Stimulated activated CD8-positive, alpha-beta memory T cell treated with anti-CD3 and anti-CD28 coated beads, Interleukin-7, amount 100 ng/mL, for 24 hours (primary cell): ENCODE data around the gene MX2.
"Not testable (repeated sequence)": the region's sequence is repeated elsewhere in the genome, so short reads cannot be mapped to it uniquely, and the experiment has no call there.

Source experiments
- DNase-seq: peaks from one replicate; pipeline ENCODE4 v3.0.0-alpha.2; 2020; ENCODE audit warnings: low read depth

MX2 gene

DNA sequence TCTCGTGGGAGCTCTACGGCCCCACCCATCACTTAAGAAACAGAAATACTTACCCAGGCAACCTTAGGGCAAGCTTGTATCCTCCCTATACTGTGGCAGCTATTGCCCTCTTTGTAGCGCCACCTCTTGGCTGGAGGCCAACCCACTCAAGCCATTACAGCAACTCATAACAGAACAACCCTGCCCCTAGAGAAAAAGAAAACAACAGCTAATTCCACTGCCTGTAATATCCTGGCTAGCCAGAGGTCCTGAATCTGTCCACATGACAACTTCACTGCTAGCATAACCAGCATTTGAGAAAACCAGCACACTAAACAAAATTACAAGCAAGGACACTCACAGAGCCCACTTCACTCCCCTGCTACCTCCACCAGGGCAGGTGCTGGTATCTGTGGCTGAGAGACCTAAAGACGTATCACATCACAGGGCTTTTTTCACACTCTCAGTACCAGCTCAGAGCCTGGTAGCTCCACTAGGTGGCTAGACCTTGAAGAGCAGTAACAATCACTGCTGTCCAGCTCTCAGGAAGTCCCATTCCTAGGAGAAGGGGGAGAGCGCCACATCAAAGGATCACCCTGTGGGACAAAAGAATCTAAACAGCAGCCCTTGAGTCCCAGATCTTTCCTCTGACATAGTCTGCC lies 49.7 kb downstream of the MX2 start:
- DNase-seq: no peak

DNA sequence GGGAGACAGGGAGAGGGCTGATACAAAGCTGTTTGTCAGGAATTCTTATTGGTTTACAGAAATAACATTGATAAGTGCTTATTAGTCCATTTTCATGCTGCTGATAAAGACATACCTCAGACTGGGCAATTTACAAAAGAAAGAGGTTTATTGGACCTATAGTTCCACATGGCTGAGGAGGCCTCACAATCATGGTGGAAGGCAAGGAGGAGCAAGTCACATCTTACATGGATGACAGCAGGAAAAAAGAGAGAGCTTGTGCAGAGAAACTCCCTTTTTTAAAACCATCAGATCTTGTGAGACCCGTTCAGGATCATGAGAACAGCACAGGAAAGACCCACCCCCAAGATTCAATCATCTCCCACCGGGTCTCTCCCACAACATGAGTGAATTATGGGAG lies 55.7 kb downstream of the MX2 start:
- not testable (repeated sequence) for DNase-seq

DNA sequence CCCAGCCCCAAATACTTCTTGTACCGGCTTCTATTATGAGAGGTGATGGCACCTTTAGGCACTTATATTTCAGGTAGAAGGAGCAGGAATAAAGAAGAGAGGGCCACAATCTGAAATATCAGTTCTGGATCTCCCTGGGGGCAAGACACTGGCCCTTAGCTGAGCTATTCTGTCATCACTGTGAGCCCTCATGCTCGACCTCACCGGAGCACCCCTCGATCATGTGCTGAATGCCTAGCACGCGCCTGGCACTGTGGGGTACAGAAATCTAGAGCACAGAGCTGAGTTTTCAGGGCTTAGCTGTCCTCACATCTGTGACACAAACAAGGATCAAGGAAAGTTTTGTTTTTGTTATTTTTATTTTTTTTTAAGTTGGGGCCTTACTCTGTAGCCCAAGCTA lies 56.6 kb downstream of the MX2 start:
- no peak for DNase-seq

DNA sequence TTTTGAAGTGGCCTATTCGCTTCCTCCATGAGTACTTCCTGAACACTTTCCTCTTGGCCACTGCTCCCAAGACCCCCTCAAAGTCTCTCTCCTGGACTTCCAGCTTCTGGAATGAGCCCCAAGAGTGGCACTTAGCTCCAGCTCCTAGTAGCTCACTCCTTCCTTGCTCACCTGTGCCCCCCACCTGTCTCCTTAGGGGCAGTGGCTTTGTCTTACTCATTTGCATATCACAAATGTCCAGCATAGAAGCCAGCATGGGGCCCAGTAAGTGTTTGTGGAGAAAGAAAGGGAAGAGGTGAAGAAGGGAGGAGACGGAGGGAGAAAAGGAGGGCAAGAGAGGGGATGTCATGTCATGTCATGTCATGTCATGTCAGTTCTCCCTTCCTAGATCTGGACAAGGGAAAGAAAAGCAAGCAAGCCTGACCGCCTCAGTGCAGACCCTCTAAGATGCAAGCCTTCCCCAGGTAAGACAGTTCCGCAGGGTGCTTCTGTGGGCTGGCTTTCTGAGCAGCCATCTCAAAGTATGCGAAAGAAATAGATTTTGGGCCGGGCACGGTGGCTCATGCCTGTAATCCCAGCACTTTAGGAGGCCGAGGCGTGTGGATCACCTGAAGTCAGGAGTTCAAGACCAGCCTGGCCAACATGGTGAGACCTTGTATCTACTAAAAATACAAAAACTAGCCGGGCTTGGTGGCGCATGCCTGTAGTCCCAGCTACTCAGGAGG lies 57.3 kb downstream of the MX2 start:
- no peak for DNase-seq

DNA sequence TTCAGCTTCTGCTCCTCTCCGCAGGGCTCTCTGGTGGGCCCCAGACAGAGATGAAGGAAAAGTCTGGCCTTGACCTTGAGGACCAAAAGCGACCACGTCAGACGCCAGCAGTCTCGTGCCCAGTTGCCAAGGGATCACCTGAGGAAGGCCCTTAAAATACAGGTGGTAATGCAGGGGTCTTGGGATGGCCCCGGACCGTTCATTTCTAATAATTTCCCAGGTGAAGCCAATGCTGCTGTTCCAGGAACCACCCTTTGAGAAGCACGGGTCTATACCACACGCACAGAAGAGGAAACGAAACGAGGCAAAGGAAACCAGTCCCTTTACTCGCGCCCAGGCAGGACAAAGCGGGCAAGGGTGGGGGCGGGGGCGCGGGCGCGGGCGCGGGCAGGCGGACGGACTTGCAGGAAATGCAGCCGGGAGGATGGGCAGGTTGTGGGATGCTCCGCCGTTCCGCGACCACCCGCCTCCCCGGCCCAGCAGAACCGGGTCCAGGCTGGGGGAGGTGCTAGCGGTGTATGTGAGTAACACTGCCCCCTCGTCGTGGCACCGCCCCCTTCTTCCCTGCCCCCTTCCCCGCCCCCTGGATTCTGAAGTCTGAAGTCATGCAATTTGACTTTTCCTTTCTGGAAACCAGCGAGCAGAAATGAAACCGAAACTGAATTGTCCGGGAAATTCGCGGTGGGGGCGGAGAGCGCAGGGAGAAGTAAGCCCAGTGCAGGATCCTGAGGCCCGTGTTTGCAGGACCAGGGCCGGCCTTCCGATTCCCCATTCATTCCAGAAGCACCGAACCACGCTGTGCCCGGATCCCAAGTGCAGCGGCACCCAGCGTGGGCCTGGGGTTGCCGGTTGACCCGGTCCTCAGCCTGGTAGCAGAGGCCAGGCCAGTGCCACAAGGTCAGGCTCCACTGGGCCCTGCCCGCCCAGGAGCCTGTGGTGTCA lies 58.4 kb downstream of the MX2 start:
- peak; percentile 17 for DNase-seq

DNA sequence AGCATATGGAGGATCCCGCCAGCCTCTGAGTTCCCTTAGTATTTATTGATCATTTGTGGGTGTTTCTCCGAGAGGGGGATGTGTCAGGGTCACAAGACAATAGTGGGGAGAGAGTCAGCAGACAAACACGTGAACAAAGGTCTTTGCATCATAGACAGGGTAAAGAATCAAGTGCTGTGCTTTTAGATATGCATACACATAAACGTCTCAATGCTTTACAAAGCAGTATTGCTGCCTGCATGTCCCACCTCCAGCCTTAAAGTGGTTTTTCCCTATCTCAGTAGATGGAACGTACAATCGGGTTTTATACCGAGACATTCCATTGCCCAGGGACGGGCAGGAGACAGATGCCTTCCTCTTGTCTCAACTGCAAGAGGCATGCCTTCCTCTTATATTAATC lies 59.2 kb downstream of the MX2 start:
- not testable (repeated sequence) for DNase-seq

DNA sequence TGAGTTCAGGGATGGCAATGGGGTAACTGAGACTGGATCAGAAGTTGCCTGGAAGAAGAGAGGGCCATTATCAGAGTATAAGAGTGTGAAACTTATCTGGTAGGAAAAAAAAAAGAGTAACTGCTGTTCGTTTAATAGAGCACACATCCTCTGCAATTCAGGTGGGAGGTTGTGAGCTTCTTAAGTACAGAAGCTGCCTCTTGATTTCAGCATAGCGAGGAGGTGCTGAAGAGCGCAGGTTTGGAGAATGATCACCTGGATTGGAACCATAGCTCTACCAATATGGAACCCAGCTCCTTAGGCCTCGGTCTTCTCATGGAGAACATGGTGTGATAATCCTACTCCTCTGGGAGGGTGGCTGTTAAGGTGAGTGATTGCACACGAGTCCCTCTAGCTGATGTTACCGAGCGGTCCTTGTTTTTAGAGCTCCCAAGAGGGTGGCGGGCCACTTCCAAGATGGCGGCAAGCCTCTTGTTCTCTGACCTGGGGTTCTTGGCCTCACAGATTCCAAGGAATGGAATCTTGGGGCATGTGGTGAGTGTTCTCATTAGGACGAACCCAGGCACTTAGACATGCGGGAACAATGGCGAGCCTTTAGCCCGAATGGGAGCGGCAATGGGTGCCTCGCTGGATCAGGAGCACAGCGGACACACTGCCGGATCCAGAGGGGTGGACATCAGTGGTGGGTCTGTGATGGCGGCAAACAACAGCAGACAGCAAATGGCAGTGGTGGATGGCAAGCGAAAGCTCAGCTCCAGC lies 60.9 kb downstream of the MX2 start:
- no peak for DNase-seq

DNA sequence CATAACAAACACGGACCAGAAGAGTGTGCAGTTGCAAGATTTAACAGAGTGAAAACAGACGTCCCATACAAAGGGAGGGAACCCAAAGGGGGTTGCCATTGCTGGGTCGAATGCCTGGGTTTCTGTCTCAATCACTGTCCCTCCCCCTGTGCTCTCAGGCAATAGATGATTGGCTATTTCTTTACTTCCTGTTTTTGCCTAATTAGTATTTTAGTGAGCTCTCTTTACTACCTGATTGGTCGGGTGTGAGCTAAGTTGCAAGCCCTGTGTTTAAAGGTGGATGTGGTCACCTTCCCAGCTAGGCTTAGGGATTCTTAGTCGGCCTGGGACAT lies 61.4 kb downstream of the MX2 start:
- not testable (repeated sequence) for DNase-seq

DNA sequence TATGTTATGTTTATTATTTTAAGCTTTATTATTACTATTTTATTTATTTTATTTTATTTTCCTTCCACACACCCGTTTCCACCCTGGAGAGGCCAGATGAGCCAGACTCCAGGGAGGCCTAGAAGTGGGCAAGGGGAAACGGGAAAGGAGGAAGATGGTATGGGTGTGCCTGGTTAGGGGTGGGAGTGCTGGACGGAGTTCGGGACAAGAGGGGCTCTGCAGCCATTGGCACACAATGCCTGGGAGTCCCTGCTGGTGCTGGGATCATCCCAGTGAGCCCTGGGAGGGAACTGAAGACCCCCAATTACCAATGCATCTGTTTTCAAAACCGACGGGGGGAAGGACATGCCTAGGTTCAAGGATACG lies 63.7 kb downstream of the MX2 start:
- DNase-seq: no peak

DNA sequence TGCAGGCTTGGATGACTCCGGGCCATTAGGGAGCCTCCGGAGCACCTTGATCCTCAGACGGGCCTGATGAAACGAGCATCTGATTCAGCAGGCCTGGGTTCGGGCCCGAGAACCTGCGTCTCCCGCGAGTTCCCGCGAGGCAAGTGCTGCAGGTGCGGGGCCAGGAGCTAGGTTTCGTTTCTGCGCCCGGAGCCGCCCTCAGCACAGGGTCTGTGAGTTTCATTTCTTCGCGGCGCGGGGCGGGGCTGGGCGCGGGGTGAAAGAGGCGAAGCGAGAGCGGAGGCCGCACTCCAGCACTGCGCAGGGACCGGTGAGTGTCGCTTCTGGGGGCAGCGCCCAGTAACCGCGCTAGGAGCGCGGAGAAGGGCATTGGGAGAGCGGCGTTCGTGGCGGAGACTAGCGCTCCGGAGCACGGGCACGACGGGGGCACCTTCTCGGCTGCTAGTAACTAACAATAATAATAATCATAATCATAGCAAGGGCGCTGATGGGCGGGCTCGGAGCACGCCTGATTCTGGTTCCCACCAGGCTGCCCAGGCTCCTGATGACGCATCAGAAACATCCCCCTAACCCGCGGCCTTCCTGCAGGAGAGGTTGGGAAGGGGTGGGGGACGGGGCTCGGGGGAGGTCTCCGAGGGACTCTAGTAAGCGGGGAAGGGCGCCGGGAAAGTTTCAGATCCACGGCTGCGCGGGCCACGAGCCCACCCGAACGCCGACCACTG lies 64.3 kb downstream of the MX2 start, which contains the start of gene MX1:
TSS of gene MX1 (plus strand) at position 286 of the 722 bp plus-strand sequence. CDS start 5,832 bp downstream, outside the sequence.
- peak; percentile 62 for DNase-seq

DNA sequence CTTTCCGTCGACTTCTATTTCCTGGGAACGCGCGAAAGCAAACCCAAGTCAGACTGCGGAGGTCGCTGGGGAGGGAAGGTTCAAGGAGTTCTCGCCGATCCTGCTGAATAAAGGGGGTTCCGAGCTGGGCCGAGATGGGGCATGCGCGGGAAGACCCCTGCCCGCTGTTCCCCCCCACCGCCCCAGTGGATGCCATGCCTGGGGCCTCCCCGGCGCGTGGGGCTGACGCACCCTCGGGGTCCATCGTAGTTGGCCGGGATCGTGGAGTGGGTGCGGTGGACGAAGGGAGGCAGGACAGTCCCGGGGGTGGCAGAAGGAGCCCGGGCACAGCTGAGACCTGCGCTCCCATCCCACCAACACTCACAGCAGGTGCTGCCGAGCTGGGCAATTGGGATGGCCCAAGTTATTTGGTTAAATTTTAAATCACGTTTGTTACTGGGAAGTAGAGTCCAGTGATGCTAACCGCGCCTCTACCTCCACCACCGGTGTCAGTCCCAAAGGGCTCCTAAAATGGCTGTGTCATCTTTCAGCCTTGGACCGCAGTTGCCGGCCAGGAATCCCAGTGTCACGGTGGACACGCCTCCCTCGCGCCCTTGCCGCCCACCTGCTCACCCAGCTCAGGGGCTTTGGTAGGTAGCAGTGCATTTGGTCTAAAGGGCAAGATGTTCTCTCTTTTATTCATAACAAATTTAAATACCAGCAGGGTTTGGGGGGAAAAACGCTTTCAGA lies 65.0 kb downstream of the MX2 start:
- DNase-seq: no peak

DNA sequence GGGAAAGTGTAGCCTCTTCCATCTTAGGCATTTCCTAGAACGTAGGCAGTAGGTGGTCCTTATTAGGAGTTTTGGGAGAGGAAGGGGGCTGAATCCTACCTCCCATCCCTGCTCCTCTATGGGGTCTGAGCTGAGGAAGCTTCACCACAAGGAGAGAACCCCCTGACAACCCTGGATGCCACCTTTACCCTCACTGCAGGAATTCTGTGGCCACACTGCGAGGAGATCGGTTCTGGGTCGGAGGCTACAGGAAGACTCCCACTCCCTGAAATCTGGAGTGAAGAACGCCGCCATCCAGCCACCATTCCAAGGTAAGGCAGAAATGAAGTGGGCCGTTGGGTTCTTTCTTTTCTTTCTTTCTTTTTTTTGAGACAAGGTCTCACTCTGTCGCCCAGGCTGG lies 65.7 kb downstream of the MX2 start:
- DNase-seq: no peak

DNA sequence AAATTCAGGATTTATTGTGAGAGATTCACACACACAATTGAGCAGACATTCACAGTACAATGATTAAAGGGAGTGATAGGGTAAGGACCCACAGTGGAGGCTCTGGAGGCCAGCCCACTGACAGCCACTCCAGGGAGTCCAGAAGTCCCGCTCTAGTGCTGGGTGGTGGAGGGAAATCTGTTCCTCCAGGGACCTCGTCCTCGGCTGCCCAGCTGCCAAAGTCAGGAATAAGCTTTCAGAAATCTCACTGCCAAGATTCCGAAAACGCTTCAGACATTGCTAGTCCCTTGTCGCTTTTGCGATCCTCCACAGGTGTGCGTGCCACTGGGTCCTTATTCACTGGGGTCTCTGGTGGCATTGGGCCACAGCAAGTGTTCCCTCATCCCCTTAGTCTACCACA lies 66.5 kb downstream of the MX2 start:
- no peak for DNase-seq

DNA sequence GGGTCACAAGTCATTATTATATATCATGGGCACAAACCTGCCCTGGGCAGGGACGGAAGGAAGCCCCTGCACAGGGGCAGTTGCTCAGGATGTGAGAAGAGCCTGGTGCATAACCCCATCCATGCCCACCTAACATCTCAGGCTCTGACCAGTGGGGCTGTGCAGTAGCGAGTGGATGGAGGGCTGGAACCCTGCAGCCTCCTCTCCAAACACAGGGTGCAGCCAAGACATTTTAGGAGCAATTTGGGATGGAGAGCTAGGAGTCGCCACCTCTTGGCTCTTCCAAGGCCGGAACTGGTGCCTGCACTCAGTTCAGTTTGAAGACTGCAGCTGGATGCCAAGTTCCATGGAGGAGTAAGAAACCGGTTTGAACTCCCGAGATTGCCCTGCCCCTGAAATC lies 67.0 kb downstream of the MX2 start:
- no peak for DNase-seq

DNA sequence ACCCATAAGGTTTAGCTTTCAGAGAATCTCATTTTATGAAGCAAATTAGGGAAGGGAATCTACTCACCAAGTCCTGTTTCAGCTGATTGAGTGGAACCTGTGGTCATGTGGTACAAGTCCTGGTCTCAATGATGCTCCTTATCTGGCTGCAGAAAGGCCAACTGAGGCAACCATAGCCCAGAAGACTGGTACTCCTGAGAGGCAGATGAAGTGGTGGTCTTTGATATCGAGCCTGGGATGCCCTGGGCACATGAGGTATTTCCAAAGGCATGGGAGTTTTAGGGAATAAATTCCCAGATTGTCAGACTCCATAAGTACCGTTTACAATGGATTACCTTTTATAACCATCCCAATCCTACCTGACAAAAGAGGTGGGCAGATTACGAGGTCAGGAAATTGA lies 67.5 kb downstream of the MX2 start:
- no peak for DNase-seq

DNA sequence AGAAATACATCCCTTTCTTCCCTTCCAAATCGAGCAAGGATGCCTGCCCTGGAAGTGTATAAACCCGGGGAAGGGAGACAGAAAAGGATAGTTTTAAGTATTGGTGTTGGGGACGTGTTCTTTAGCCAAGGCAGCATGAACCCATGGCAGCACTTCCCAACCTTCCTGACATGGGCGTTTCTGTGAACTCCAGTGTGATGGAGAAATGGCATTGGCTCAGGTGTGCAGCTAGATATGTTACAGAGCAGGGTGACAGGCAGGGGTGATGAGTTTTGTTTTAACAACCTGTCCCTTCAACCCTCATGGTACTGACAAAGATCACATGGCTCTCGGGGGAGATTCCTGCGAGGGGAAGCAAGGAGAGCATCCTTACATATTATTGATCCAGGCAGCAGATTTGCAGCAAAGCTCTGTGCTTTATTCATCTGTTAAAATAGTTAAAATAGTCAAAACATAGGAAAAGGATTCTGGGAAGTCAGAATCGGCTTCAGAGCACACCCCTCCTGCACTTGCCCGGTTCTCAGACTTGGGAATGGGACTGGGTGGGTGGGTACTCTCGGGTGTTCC lies 68.2 kb downstream of the MX2 start:
- no peak for DNase-seq

DNA sequence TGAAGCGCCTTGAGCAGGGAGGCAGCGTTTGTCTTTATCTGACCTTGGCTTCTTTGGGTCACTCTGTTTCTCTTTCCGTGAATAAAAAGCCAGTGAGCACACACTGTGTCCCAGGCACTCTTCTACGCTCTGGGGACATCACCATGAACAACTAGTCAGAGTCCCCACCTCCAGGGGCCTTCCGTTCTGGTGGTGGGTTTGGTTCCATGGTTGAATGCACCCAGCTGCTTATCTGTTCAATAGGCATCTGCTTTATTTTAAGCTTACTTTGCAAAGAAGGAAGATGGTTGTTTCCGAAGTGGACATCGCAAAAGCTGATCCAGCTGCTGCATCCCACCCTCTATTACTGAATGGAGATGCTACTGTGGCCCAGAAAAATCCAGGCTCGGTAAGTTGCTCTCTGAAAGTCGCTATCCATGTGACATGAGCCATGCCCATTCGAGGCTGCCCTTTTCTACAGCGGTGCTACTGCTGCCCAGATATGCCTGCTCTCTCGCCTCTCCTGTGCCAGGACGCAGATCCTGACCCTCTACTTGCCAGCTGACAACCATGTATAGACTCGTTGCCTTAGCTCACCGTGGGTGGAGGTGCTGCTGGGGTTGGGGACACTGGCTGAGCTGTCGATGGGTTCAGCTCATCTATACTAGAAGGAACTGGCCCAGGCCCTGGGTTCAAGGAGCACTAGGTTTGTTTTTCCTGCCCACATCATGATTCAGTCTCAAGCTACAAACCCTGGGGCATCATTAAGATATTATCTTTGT lies 70.1 kb downstream of the MX2 start:
- no peak for DNase-seq

DNA sequence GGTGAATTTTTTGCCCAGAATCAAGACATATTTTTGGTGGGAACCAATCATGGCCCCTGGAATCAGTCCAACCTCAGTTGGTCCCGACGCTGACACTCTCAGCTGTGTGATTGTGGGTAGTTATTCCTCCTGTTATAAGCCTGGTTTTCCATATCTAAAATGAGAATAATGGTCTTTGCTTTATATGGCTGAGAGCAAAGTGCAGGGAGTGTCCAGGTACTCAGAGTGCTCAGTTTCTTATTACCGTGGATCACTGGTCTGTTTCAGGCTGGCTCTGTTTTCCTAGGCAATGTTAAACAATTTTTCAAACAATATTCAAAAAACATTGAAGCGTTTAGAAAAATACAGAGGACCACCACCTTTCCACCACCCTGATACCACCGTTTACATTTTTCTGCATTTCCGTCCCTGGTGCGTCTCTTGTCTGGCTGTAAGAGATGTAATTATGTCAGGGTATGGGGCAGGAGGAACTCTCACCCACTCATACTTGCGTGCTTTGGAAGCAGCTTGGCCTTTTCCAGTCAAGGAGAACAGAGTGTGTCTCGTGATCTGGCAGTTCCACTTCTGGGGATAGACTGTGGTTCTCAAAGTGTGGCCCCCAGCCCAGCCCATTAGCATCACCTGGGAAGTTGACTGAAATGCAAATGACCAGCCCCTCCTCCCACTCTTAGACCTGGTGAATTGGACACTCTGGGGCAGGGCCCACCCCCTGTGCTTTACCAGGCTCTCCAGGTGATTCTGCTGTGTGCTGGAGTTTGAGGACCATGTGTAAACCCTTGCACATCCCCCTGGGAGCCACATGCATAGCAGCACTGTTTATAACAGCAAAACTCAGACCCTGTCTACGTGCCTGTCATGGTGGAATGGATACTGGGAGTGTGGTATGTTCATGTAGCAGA lies 71.0 kb downstream of the MX2 start:
- DNase-seq: no peak

DNA sequence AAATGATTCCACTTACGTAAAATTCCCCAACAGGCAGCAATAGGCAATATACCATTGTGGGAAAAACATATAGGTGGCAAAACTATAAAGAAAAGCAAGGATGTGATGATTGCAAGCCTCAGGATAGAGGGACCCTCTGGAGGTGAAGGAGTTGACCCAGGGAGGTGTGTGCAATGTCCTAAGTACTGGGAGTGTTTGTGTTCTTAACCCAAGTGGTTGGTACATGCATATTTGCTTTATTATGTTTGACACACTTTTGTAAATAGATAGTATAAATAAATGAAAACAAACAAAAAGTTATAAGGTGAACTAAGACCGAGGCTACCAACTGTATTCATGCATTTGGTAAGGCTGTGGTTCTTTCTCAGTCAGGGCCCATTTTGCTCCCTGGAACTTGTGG lies 71.7 kb downstream of the MX2 start:
- no peak for DNase-seq
